ENCODE results near the gene USHBP1. TPM values are rescaled to one million over a fixed set of nuclear protein-coding genes. Genes with fewer than 3 reads are reported as not detected.
A peak's percentile ranks its signal among the peaks of the same experiment; 100 is the strongest.

Gene USHBP1
- total RNA-seq, 4 donors from 2014 or later: 1.6 to 11.6 (median 2.5) TPM

DNA sequence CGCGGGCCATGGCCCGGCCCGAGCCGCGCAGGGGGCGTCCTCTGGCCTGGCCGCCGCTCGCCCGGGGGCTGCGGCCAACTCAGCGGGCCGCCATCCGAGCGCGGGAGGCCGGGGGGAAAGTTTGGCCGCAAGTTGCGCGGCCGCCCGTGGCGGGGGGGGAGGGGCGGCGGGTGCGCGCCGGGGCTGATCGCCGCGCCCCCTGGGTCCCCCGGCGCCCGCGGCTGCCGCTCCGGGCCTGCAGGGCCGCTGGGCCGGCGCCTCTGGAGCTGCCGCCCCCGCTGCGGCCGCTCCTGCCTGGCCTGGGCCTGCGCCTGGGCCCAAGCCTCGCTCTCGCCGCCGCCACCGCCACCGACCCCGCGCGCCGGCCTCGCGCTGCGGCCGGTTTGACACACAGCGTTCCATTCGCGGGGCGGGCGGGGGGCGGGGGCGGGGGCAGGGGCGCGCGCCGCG, 19.0 kb downstream of the USHBP1 start, which contains the start of gene NR2F6:
TSS of gene NR2F6 (minus strand) at position 385 of the 450 bp plus-strand sequence. CDS start 699 bp downstream, outside the sequence.
- Histone ChIP-seq H3K27me3 (no peaks in the 10 kb centered on the region), H3K4me1 (peaks cover 7 to 59% (median 13%) of the 10 kb centered on the region in 4 donors), H3K9me3 (no peaks in the 10 kb centered on the region), H3K27ac (peak within 1 kb of the TSS; percentile 79 to 92 (median 90)), H3K4me3 (peak within 1 kb of the TSS; percentile 57 to 93 (median 74)), H3K36me3 (peaks cover 0 to 4% (median 0%) of the 10 kb centered on the region in 3 donors)
- DNase-seq: no peak
- TF ChIP-seq POLR2A (IDR thresholded peaks at IDR 0.05): peak in 1 of 2 donors; percentile 68
- TF ChIP-seq, protein P1, sequence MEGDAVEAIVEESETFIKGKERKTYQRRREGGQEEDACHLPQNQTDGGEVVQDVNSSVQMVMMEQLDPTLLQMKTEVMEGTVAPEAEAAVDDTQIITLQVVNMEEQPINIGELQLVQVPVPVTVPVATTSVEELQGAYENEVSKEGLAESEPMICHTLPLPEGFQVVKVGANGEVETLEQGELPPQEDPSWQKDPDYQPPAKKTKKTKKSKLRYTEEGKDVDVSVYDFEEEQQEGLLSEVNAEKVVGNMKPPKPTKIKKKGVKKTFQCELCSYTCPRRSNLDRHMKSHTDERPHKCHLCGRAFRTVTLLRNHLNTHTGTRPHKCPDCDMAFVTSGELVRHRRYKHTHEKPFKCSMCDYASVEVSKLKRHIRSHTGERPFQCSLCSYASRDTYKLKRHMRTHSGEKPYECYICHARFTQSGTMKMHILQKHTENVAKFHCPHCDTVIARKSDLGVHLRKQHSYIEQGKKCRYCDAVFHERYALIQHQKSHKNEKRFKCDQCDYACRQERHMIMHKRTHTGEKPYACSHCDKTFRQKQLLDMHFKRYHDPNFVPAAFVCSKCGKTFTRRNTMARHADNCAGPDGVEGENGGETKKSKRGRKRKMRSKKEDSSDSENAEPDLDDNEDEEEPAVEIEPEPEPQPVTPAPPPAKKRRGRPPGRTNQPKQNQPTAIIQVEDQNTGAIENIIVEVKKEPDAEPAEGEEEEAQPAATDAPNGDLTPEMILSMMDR (IDR thresholded peaks at IDR 0.05): no peak

DNA sequence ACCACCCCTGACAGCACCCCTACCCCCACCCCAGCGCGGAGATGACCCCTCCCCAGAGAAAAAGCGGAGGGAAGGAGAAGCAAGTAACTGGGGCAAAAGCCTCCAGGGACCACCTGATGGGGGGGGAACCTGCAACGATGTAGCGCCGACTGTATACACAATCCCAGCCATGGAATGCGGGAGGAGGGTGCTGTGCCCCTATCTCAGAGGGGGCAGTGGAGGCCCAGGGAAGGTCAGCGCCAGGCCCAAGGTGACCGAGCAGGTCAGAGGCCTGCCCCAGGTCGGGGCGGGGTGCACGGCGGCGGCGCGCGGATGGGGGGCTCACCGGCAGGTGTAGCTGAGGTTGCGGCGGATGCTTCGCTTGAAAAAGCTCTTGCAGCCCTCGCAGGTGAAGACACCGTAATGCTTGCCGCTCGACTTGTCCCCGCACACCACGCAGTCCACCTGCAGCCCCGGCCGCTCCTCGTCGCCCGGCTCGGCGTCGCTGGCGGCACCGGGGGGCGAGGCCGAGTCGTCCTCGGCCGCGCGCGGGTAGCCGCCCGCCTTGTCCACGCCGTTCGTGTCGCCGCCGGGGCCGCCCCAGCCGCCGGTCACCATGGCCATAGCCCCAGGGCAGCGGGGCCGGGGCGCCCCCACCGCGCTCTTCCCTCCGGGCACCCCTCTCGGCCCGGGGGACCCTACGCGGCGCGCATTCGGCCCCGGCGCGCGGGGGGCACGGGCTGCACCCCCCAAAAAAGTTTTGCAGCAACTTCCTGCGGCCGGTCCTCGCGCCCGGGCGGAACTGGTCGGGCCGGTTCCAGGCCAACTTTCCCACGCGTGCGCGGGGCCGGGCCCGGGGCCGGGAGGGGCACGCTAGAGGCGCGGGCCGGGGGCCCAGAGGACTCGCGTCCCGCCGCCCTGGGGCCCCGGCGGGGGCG, 19.7 kb downstream of the USHBP1 start:
- DNase-seq: peak in 2 of 3 donors; percentile 64
- H3K4me1 ChIP-seq: peaks cover 7 to 66% (median 13%) of the 10 kb centered on the region in 4 donors
- H3K27ac ChIP-seq: peak overlapping the region; percentile 71 to 92 (median 85)
- no peaks in the 10 kb centered on the region for H3K27me3 ChIP-seq
- H3K4me3 ChIP-seq: peak overlapping the region; percentile 57 to 93 (median 74)
- no peaks in the 10 kb centered on the region for H3K9me3 ChIP-seq
- TF ChIP-seq, protein P1 (IDR thresholded peaks at IDR 0.05): no peak
- no peak for TF ChIP-seq POLR2A (IDR thresholded peaks at IDR 0.05)
- H3K36me3 ChIP-seq: peaks cover 0 to 4% (median 0%) of the 10 kb centered on the region in 3 donors

DNA sequence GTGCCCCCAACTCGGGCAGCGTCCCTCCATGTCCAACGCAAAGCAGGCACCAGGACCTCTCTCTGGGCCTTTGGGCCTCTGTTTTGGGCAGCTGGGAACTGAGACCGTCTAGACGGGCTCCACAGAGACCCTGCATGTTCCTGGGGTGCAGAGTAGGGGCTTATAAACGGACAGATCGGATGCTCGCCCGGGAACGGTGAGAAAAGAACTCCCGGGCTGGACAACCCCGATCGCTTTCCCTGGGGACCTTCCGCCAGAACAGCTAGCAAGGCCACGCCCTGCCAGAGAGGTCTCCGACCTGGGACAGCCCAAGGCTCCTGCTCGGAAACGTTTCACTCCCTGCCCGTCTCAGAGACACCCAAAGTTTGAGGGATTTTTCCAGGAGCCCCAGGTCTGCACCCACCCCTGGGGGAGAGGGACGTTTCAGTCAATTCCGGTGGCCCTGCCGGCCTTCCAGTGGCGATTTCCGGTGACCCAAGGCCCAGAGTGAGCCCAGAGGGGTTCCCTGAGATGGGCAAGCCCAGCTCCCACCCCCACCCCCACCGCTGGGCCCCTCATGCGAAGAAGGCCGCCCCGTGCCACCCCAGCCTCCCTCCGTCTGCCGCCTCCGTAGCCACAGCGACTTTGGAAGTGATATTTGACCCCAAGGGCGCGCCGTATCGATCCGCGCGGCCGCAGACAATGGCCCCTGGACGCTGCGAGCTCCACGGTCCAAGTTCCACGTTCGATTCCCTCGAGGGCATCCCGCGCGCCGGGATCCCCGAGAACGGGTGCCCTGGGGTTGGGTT, 20.5 kb downstream of the USHBP1 start:
- peak overlapping the region; percentile 71 to 92 (median 85) for H3K27ac ChIP-seq
- peak overlapping the region; percentile 57 to 93 (median 74) for H3K4me3 ChIP-seq
- H3K4me1 ChIP-seq: peaks cover 7 to 68% (median 13%) of the 10 kb centered on the region in 4 donors
- no peak for TF ChIP-seq POLR2A (IDR thresholded peaks at IDR 0.05)
- TF ChIP-seq, protein P1 (IDR thresholded peaks at IDR 0.05): no peak
- no peaks in the 10 kb centered on the region for H3K27me3 ChIP-seq
- peaks cover 0 to 4% (median 0%) of the 10 kb centered on the region in 3 donors for H3K36me3 ChIP-seq
- DNase-seq: peak in 2 of 3 donors; percentile 78 to 82
- H3K9me3 ChIP-seq: no peaks in the 10 kb centered on the region

- peak in 2 of 3 donors; percentile 77 to 80 for DNase-seq
- Histone ChIP-seq H3K27me3 (no peaks in the 10 kb centered on the region), H3K4me1 (peaks cover 5 to 64% (median 12%) of the 10 kb centered on the region in 4 donors), H3K36me3 (peaks cover 0 to 11% (median 0%) of the 10 kb centered on the region in 3 donors), H3K4me3 (peak overlapping the region; percentile 57 to 93 (median 74)), H3K9me3 (no peaks in the 10 kb centered on the region), H3K27ac (peak overlapping the region; percentile 71 to 92 (median 85))
- TF ChIP-seq, protein P1 (IDR thresholded peaks at IDR 0.05): no peak
- TF ChIP-seq POLR2A (IDR thresholded peaks at IDR 0.05): peak in 1 of 2 donors; percentile 33
Measured at GRCh38 chr19:17243211-17243829, 21.2 kb downstream of the USHBP1 start.

Measured in Peyer's patch (tissue), 4 donors.